Ovary (tissue), 3 donors: ENCODE measurements around the gene CASTOR1.

Source experiments
- POLR2A ChIP-seq: fragments of 450-650 bp; IDR thresholded peaks from one replicate; pipeline ENCODE4 v1.6.1; 2017; ENCODE audit warnings: antibody characterized with exemption, mild to moderate bottlenecking, moderate library complexity
- TF ChIP-seq, protein P1 (sequence below), 3 donors: fragments of 450-650 bp in 2 of 3; fragments of 200-600 bp in 1 of 3; IDR thresholded peaks; one replicate each; pipeline versions ENCODE4 v1.5.1 to v1.8.0; 2016 to 2022; ENCODE audit warnings: antibody characterized with exemption in 3 of 3, mild to moderate bottlenecking in 1 of 3
- donor health status: DM: no; HTN: no; CAD: no.

DNA sequence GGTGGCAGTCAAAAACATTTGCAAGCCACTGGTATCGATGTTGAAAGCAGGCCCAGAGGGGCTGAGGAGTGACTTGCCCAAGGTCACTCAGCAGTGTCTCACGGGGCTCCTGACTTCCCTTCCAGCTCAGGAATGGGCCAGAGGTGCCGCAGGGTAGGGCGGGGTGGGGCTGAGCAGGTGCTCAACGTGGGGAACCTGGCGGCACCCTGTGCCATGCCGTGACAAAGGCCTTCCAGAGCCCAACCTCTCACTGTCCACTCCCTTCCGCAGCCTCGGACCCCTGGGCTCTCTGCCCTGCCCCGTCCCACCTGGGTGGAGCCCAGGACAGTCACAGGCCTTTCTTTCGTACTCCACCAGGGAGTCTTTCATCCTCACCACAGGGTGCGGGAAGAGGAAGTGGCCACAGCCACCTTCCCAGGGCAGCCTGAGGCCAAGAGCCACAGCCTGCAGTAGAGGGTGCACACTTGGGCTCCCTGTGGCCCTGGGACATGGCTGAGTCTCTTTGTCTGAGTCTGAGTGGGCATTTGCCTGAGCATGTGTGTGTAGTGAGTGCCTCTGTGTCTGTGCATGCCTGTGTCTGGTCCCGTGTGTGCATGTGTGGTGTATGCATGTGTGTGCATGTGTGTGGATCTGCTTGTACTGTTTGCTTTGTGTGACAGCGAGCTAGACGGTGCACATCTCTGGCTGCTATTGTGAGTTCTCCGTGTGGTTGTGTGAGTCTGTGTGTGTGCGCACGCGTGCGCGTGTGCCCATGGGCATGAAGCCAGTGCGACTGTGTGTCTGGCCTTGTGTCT, 36.7 kb downstream of the CASTOR1 start:
- TF ChIP-seq, protein P1, sequence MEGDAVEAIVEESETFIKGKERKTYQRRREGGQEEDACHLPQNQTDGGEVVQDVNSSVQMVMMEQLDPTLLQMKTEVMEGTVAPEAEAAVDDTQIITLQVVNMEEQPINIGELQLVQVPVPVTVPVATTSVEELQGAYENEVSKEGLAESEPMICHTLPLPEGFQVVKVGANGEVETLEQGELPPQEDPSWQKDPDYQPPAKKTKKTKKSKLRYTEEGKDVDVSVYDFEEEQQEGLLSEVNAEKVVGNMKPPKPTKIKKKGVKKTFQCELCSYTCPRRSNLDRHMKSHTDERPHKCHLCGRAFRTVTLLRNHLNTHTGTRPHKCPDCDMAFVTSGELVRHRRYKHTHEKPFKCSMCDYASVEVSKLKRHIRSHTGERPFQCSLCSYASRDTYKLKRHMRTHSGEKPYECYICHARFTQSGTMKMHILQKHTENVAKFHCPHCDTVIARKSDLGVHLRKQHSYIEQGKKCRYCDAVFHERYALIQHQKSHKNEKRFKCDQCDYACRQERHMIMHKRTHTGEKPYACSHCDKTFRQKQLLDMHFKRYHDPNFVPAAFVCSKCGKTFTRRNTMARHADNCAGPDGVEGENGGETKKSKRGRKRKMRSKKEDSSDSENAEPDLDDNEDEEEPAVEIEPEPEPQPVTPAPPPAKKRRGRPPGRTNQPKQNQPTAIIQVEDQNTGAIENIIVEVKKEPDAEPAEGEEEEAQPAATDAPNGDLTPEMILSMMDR (IDR thresholded peaks at IDR 0.05): no peak
- no peak for TF ChIP-seq POLR2A
